ENCODE measurements around the gene PCDH1.

PCDH1 gene

DNA sequence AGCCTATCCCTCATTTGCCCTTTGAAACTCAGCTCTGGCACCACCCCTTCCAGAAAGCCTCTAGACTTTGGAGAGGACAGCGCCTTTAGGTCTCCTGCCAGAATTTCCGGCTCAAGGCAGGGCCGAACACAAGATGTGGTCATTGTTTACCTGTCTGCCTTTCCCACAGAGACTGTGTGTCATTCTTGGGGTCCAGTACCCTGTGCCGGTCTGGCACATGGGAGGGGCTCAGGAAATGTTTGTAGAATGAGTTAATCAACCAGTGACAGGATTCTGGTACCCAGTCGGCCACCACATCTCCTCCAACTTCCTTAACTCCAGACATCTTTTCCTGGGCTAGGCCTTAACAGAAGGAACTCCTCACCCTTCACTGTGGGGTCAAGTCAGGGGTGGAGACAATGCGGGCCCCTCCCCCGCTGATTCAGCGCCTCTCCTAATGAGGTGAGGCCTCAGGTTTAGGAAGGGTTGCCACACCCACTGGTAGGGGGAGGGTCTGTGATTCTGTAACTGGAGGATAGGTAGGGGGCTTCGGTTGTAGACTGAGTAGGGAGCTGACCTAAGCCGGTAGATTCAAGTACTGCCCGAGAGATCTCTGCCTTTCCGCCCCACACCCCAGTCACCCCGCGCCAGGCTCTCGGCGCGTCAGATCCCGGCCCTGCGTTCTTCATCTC lies 29.3 kb downstream of the PCDH1 start:
- H3K79me2 ChIP-seq (ENCODE audit: low read length) = no peaks in the 10 kb centered on the region
- no peaks in the 10 kb centered on the region for H3K9me3 ChIP-seq (ENCODE audit: insufficient read depth, low read length)
- H2AFZ ChIP-seq (ENCODE audit: low read depth, low read length) = peak overlapping the region; percentile 84

DNA sequence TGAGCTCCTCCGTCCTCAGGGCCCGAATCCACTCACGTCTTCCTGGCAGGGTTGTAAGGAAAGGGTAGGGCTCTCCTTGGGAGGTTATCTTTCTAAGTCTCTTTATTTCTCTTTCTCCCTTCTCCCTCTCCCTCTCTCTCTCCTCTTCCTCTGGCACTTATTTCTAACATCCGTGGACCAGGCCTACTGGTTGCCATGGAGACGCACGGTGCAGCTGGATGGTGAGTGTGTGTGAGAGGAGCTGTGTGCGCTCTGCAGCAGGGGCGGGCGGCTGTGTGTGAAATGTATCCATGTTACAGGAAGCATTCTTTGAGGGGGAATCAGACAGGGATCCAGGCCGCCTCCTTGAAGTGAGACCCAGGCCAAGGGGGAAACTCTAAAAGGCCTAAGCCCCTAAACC lies 32.2 kb downstream of the PCDH1 start:
- H3K9ac ChIP-seq (ENCODE audit: low read length) = no peak overlapping the region
- no peak overlapping the region for H2AFZ ChIP-seq (ENCODE audit: low read depth, low read length)
- H3K4me3 ChIP-seq (ENCODE audit: low read length) = no peak overlapping the region
- H4K20me1 ChIP-seq (ENCODE audit: insufficient read depth, low read length) = no peaks in the 10 kb centered on the region
- peaks cover 15% of the 10 kb centered on the region for H3K4me1 ChIP-seq (ENCODE audit: low read length)
- H3K4me2 ChIP-seq (ENCODE audit: low read length) = no peak overlapping the region
- no peaks in the 10 kb centered on the region for H3K79me2 ChIP-seq (ENCODE audit: low read length)
- no peak for TF ChIP-seq EZH2phosphoT487 (IDR thresholded peaks at IDR 0.05; ENCODE audit: low read depth)
- TF ChIP-seq, protein P1, sequence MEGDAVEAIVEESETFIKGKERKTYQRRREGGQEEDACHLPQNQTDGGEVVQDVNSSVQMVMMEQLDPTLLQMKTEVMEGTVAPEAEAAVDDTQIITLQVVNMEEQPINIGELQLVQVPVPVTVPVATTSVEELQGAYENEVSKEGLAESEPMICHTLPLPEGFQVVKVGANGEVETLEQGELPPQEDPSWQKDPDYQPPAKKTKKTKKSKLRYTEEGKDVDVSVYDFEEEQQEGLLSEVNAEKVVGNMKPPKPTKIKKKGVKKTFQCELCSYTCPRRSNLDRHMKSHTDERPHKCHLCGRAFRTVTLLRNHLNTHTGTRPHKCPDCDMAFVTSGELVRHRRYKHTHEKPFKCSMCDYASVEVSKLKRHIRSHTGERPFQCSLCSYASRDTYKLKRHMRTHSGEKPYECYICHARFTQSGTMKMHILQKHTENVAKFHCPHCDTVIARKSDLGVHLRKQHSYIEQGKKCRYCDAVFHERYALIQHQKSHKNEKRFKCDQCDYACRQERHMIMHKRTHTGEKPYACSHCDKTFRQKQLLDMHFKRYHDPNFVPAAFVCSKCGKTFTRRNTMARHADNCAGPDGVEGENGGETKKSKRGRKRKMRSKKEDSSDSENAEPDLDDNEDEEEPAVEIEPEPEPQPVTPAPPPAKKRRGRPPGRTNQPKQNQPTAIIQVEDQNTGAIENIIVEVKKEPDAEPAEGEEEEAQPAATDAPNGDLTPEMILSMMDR (IDR thresholded peaks at IDR 0.05; ENCODE audit: low read depth, low read length) = no peak
- H3K9me3 ChIP-seq (ENCODE audit: insufficient read depth, low read length) = no peaks in the 10 kb centered on the region
- H3K27ac ChIP-seq (ENCODE audit: low read length) = no peak overlapping the region
- H3K27me3 ChIP-seq (ENCODE audit: low read depth, low read length) = 0 out of 2 replicates have a peak, but pooled peaks cover 5% of the 10 kb centered on the region
- no peaks in the 10 kb centered on the region for H3K36me3 ChIP-seq (replicated peaks; ENCODE audit: low read depth, low read length)

More for the DNA sequence above, 29.3 kb downstream of the PCDH1 start:
- TF ChIP-seq, protein P1 (IDR thresholded peaks at IDR 0.05; ENCODE audit: low read depth, low read length) = no peak
- no peak for TF ChIP-seq EZH2phosphoT487 (IDR thresholded peaks at IDR 0.05; ENCODE audit: low read depth)
- no peaks in the 10 kb centered on the region for H4K20me1 ChIP-seq (ENCODE audit: insufficient read depth, low read length)
- H3K9ac ChIP-seq (ENCODE audit: low read length) = peak overlapping the region; percentile 99
- peak overlapping the region; percentile 88 for H3K4me2 ChIP-seq (ENCODE audit: low read length)
- peak overlapping the region; percentile 72 for H3K27ac ChIP-seq (ENCODE audit: low read length)
- peak overlapping the region; percentile 98 for H3K4me3 ChIP-seq (ENCODE audit: low read length)
- no peaks in the 10 kb centered on the region for H3K36me3 ChIP-seq (replicated peaks; ENCODE audit: low read depth, low read length)
- H3K4me1 ChIP-seq (ENCODE audit: low read length) = peaks cover 15% of the 10 kb centered on the region
- 0 out of 2 replicates have a peak, but pooled peaks cover 3% of the 10 kb centered on the region for H3K27me3 ChIP-seq (ENCODE audit: low read depth, low read length)

DNA sequence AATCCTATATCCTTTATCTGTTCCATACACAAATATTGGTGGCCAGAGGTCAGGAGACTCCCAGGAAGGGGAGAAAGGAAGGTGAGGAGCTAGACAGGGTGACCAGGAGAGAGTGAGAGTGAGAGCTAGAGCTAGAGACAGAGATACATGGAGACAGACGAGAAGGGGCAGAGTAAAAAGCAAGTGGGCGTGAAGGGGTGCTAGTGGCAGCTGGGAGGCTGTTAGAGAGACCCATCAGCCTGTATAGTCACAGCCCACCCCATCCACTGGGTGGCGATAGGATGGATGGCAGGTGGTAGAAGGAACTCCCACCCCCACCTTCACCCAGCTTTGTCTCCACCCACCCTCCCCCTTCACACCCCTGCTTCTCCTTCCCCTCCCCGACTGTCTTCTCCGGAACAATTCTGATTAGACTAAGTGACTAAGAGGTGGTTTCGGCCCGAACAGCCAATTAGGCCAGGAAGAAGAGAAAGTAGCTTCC lies 32.8 kb downstream of the PCDH1 start:
- no peak overlapping the region for H2AFZ ChIP-seq (ENCODE audit: low read depth, low read length)
- H3K9ac ChIP-seq (ENCODE audit: low read length) = no peak overlapping the region
- no peak overlapping the region for H3K4me2 ChIP-seq (ENCODE audit: low read length)
- peaks cover 11% of the 10 kb centered on the region for H3K4me1 ChIP-seq (ENCODE audit: low read length)
- H3K36me3 ChIP-seq (replicated peaks; ENCODE audit: low read depth, low read length) = no peaks in the 10 kb centered on the region
- no peak overlapping the region for H3K4me3 ChIP-seq (ENCODE audit: low read length)
- 0 out of 2 replicates have a peak, but pooled peaks cover 6% of the 10 kb centered on the region for H3K27me3 ChIP-seq (ENCODE audit: low read depth, low read length)
- H3K9me3 ChIP-seq (ENCODE audit: insufficient read depth, low read length) = no peaks in the 10 kb centered on the region
- no peaks in the 10 kb centered on the region for H3K79me2 ChIP-seq (ENCODE audit: low read length)
- H3K27ac ChIP-seq (ENCODE audit: low read length) = no peak overlapping the region
- H4K20me1 ChIP-seq (ENCODE audit: insufficient read depth, low read length) = no peaks in the 10 kb centered on the region
- TF ChIP-seq EZH2phosphoT487 (IDR thresholded peaks at IDR 0.05; ENCODE audit: low read depth) = no peak
- TF ChIP-seq, protein P1 (IDR thresholded peaks at IDR 0.05; ENCODE audit: low read depth, low read length) = 0 out of 2 replicates have a peak, but pooled peaks have one; percentile 10

DNA sequence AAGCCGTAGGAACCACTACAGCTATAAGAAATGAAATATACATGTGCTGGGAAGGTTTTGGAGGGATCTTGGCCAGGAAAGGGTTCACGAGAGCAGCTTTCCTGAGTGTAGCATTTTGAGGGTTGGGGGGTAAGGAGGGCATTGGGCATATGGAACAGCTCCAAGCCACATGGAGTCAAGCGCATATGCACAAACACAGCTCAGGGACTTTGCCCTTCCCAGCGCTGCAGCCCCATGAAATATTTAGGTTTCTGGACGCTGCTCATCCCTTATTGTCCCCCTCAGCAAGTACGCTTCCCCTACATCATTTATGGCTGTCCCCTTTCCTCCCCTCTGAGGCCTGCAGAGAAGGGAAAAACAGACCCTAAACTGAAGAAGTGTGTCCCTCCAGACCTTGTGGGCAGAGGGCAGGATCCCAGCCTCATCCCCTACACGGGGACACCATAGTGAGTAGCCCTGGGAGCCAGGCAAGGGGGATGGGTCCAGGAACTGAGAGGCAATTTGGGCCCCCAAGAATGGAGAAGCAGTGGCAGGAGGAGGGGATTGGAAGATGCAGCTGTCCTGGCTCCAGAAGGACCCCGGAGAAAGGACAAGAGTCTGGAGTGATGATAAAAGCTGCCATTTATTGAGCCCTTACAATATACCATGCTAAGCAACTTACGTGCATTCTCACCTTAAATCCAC lies 33.7 kb downstream of the PCDH1 start:
- TF ChIP-seq EZH2phosphoT487 (IDR thresholded peaks at IDR 0.05; ENCODE audit: low read depth) = no peak
- TF ChIP-seq, protein P1 (IDR thresholded peaks at IDR 0.05; ENCODE audit: low read depth, low read length) = no peak

More for the DNA sequence above, 33.7 kb downstream of the PCDH1 start:
- Histone ChIP-seq H3K27ac (ENCODE audit: low read length) (no peak overlapping the region), H3K4me2 (ENCODE audit: low read length) (no peak overlapping the region), H4K20me1 (ENCODE audit: insufficient read depth, low read length) (no peaks in the 10 kb centered on the region), H3K4me3 (ENCODE audit: low read length) (no peak overlapping the region), H3K79me2 (ENCODE audit: low read length) (no peaks in the 10 kb centered on the region), H3K4me1 (ENCODE audit: low read length) (peaks cover 11% of the 10 kb centered on the region), H3K27me3 (ENCODE audit: low read depth, low read length) (0 out of 2 replicates have a peak, but pooled peaks cover 6% of the 10 kb centered on the region), H3K9ac (ENCODE audit: low read length) (no peak overlapping the region), H2AFZ (ENCODE audit: low read depth, low read length) (no peak overlapping the region), H3K36me3 (replicated peaks; ENCODE audit: low read depth, low read length) (no peaks in the 10 kb centered on the region), H3K9me3 (ENCODE audit: insufficient read depth, low read length) (no peaks in the 10 kb centered on the region)

Data from OCI-LY3 (cell line).